Natural killer cell treated with Interleukin-12 subunit alpha and Interleukin-12 subunit beta and Interleukin-15 and Interleukin-18, amount 100 ng/mL, for 72 hours (primary cell): ENCODE data around the gene BCS1L. TPM values are rescaled to one million over a fixed set of nuclear protein-coding genes. Genes with fewer than 3 reads are reported as not detected.

ENCODE experiments used
- ATAC-seq, 2 donors: fragments of 150-1000 bp; cut with Tn5 transposase in 1 of 2; sonication (Bioruptor Pico), chemical (Tn5 transposase) in 1 of 2; 2 replicates each; pipeline ENCODE4 v1.10.0; 2021
- DNase-seq: peaks from one replicate; pipeline ENCODE4 v3.0.0; 2022; ENCODE audit warnings: low spot score
- H3K27ac Mint-ChIP-seq, 2 donors: 1 replicate in 1 of 2; 2 replicates in 1 of 2; pipeline ENCODE4 v1.8.0; 2022; ENCODE audit warnings: mixed read lengths in 2 of 2, mild to moderate bottlenecking in 1 of 2, moderate library complexity in 1 of 2
- H3K27me3 Mint-ChIP-seq, 2 donors: 1 replicate in 1 of 2; 2 replicates in 1 of 2; pipeline ENCODE4 v1.8.0; 2022; ENCODE audit warnings: mixed read lengths in 2 of 2
- H3K36me3 Mint-ChIP-seq: one replicate; pipeline ENCODE4 v1.8.0; 2022; ENCODE audit warnings: mixed read lengths
- H3K4me1 Mint-ChIP-seq, 2 donors: 1 replicate in 1 of 2; 2 replicates in 1 of 2; pipeline ENCODE4 v1.8.0; 2022; ENCODE audit warnings: low read depth in 2 of 2, mixed read lengths in 2 of 2, mild to moderate bottlenecking in 1 of 2
- H3K4me3 Mint-ChIP-seq: one replicate; pipeline ENCODE4 v1.8.0; 2022; ENCODE audit warnings: mixed read lengths
- H3K9me3 Mint-ChIP-seq: 2 replicates; pipeline ENCODE4 v1.8.0; 2022; ENCODE audit warnings: mixed read lengths
- total RNA-seq, 2 donors: library from RNA; stranded (reverse); gene quantifications; one replicate each; pipeline ENCODE4 v1.2.3, GENCODE V29; 2022

The BCS1L gene
- total RNA-seq, 2 donors from 2014 or later: 54.0 to 91.3 TPM

- H3K36me3 Mint-ChIP-seq: peaks cover 7% of the 10 kb centered on the region
Observed at GRCh38 chr2:218643751-218644310, 15.7 kb upstream of the BCS1L start.

GRCh38 chr2:218644721-218645120 lies 14.8 kb upstream of the BCS1L start:
- ATAC-seq (no peak), DNase-seq (no peak)
- Mint-ChIP-seq H3K4me1 (peaks cover 0 to 4% of the 10 kb centered on the region in 2 donors), H3K27me3 (no peaks in the 10 kb centered on the region), H3K9me3 (no peaks in the 10 kb centered on the region), H3K27ac (no peak overlapping the region), H3K4me3 (no peak overlapping the region), H3K36me3 (peaks cover 7% of the 10 kb centered on the region)

More at GRCh38 chr2:218643751-218644310, 15.7 kb upstream of the BCS1L start:
- Mint-ChIP-seq H3K4me1 (peaks cover 0 to 4% of the 10 kb centered on the region in 2 donors), H3K9me3 (no peaks in the 10 kb centered on the region), H3K27me3 (no peaks in the 10 kb centered on the region), H3K27ac (no peak overlapping the region), H3K4me3 (no peak overlapping the region)
- no peak for ATAC-seq
- DNase-seq: no peak

GRCh38 chr2:218645126-218645525 lies 14.4 kb upstream of the BCS1L start:
- DNase-seq: no peak
- Mint-ChIP-seq H3K4me3 (no peak overlapping the region), H3K27ac (no peak overlapping the region), H3K9me3 (no peaks in the 10 kb centered on the region), H3K4me1 (peaks cover 0 to 4% of the 10 kb centered on the region in 2 donors), H3K36me3 (peaks cover 7% of the 10 kb centered on the region), H3K27me3 (no peaks in the 10 kb centered on the region)
- ATAC-seq: no peak

DNA sequence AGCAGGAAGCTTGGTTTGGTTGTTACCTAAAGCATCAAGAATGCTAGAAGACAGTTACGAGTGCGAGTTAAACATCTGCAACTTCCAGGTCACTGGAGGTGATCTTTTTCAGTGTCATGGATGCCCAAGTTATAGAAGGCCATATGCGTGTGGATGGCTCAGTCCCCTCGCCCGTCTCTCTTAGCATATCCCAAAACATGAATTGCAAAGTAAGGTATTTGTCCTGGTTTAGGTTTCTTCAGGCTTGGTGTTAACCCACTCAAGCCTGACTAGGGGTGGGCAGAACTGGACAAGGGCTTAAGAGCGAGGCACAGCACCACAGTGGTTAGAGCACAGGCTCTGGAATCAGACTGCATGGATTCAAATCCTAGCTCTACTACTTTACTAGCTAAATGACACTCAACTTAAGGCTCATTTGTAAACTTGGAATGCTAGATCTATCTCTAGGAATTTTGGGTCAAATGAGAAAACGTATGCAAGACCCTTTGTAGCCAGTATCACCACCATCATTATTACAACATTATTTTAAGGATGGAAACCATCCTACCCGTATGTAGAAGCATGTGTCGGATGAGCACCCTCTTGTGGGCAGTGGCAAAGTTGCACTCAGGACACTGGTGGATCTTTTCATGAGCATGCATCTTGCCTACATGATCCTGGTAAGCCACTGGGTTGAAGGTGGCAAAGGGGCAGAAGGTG lies 11.2 kb upstream of the BCS1L start:
- Mint-ChIP-seq H3K36me3 (peaks cover 12% of the 10 kb centered on the region), H3K9me3 (no peaks in the 10 kb centered on the region), H3K4me3 (no peak overlapping the region), H3K27ac (no peak overlapping the region), H3K4me1 (peaks cover 0 to 7% of the 10 kb centered on the region in 2 donors), H3K27me3 (no peaks in the 10 kb centered on the region)
- peak; percentile 40 to 69 for ATAC-seq
- no peak for DNase-seq

DNA sequence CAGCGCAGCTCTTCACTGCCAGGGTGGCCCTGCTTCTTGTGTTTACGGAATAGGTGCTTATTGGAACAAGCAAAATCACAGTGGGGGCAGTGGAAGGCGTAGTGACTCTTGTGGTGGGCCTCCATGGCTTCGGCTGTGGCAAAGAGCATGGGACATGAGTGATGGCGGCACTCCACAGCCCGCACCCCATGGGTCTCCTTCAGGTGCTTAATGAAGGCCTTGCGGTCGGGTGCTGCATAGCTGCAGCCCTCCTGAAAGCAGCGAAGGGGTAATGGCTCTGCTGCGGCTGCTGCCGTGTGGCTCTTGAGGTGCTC lies 10.7 kb upstream of the BCS1L start:
- no peaks in the 10 kb centered on the region for H3K9me3 Mint-ChIP-seq
- H3K4me1 Mint-ChIP-seq: peaks cover 0 to 7% of the 10 kb centered on the region in 2 donors
- no peak overlapping the region for H3K27ac Mint-ChIP-seq
- no peaks in the 10 kb centered on the region for H3K27me3 Mint-ChIP-seq
- DNase-seq (no peak), ATAC-seq (peak; percentile 14 to 53)
- peaks cover 12% of the 10 kb centered on the region for H3K36me3 Mint-ChIP-seq
- H3K4me3 Mint-ChIP-seq: no peak overlapping the region

GRCh38 chr2:218655751-218656150 lies 3.7 kb upstream of the BCS1L start:
- Mint-ChIP-seq H3K9me3 (no peaks in the 10 kb centered on the region), H3K36me3 (peaks cover 10% of the 10 kb centered on the region), H3K4me1 (peaks cover 27 to 33% of the 10 kb centered on the region in 2 donors), H3K4me3 (no peak overlapping the region), H3K27me3 (no peaks in the 10 kb centered on the region), H3K27ac (no peak overlapping the region)
- DNase-seq (no peak), ATAC-seq (no peak)

DNA sequence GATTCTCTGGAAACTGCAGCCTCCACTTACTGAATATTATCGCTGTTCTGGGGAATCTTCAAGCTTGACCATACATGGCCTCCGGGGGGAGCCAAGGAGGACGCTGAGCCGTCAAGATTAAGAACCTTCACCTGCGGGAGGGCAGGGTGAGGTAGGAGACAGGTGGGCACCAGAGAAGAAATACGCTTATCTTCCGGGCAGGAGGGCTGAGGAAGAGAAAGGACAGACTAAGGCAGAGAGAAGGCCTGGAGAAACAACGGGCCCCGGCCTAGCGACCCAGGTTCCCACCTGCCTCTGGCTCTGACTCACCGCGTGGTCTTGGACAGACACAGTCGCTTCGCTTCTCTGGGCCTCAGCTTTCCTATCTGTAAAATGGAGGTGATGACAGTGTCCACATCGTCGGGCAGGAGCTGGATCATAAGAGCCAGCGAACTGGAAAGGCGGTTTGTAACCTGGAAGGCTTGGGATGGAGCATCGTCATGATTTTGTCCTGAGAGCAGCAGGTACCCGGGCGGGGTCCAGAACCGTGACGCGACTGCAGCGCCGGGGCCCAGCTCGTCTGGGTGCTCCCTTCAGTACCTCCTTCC lies 719 bp upstream of the BCS1L start:
- no peak for DNase-seq
- H3K36me3 Mint-ChIP-seq: peaks cover 16% of the 10 kb centered on the region
- peaks cover 32 to 36% of the 10 kb centered on the region in 2 donors for H3K4me1 Mint-ChIP-seq
- no peaks in the 10 kb centered on the region for H3K27me3 Mint-ChIP-seq
- peak overlapping the region; percentile 93 for H3K4me3 Mint-ChIP-seq
- H3K27ac Mint-ChIP-seq: peak overlapping the region; percentile 58 to 84
- no peaks in the 10 kb centered on the region for H3K9me3 Mint-ChIP-seq
- ATAC-seq: peak; percentile 50

DNA sequence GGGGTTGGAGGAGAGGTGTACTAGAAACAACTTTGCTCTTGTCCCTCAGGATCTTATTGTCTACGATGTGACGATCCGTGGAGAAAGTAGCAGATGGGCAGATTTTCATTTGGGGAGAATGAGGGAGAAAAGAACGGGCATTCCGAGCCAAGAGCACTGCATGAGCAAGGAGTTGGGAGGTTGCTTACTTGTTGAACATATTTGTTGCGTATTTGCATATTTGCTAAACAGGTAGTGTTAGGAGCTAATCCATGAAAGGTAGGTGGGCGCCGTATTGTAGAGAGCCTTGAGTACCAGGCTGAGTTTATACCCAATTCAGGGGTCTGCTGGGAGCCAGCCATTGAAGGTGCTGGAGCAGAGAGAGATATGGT lies 490 bp downstream of the BCS1L start:
- H3K9me3 Mint-ChIP-seq: no peaks in the 10 kb centered on the region
- H3K27ac Mint-ChIP-seq: peak overlapping the region; percentile 58 to 84
- no peaks in the 10 kb centered on the region for H3K27me3 Mint-ChIP-seq
- DNase-seq (no peak), ATAC-seq (no peak)
- H3K4me3 Mint-ChIP-seq: peak overlapping the region; percentile 93
- H3K36me3 Mint-ChIP-seq: peaks cover 16% of the 10 kb centered on the region
- peaks cover 32 to 36% of the 10 kb centered on the region in 2 donors for H3K4me1 Mint-ChIP-seq

GRCh38 chr2:218662377-218662776 lies 2.9 kb downstream of the BCS1L start:
- no peak for ATAC-seq
- DNase-seq: no peak
- Mint-ChIP-seq H3K9me3 (no peaks in the 10 kb centered on the region), H3K4me1 (peaks cover 26 to 29% of the 10 kb centered on the region in 2 donors), H3K27ac (no peak overlapping the region), H3K4me3 (no peak overlapping the region), H3K27me3 (no peaks in the 10 kb centered on the region), H3K36me3 (peaks cover 19% of the 10 kb centered on the region)

GRCh38 chr2:218662827-218663226 lies 3.3 kb downstream of the BCS1L start:
- DNase-seq (no peak), ATAC-seq (no peak)
- Mint-ChIP-seq H3K9me3 (no peaks in the 10 kb centered on the region), H3K27me3 (no peaks in the 10 kb centered on the region), H3K36me3 (peaks cover 15% of the 10 kb centered on the region), H3K4me3 (no peak overlapping the region), H3K27ac (peak overlapping the region in 1 of 2 donors; percentile 5), H3K4me1 (peaks cover 22 to 25% of the 10 kb centered on the region in 2 donors)

DNA sequence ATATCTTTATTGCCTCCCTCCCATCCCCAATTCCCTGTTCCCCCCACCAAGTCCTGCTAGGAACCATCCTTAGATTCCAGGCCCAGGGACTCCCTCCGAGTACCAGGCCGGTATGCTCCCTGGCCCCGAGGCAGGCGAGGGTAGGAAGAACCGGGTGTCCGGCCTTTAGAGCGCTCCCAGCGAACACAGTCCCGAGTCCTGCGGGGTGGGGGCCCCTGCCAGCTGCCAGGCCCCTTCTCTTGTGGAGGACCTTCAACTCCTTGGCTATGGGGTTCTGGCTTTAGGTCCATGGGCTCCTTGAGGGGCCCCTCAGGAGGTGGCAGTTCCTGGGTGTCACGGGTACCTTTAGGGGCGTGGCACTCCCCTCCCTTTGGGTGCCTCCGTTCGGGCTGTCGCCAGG lies 4.4 kb downstream of the BCS1L start:
- H3K4me3 Mint-ChIP-seq: no peak overlapping the region
- H3K9me3 Mint-ChIP-seq: no peaks in the 10 kb centered on the region
- H3K27me3 Mint-ChIP-seq: no peaks in the 10 kb centered on the region
- no peak overlapping the region for H3K27ac Mint-ChIP-seq
- ATAC-seq: no peak
- DNase-seq: no peak
- H3K36me3 Mint-ChIP-seq: peaks cover 14% of the 10 kb centered on the region
- H3K4me1 Mint-ChIP-seq: peaks cover 18 to 19% of the 10 kb centered on the region in 2 donors

- H3K27me3 Mint-ChIP-seq: no peaks in the 10 kb centered on the region
- DNase-seq (no peak), ATAC-seq (no peak)
- no peak overlapping the region for H3K27ac Mint-ChIP-seq
- H3K4me1 Mint-ChIP-seq: peaks cover 15 to 16% of the 10 kb centered on the region in 2 donors
- H3K4me3 Mint-ChIP-seq: no peak overlapping the region
- no peaks in the 10 kb centered on the region for H3K9me3 Mint-ChIP-seq
- H3K36me3 Mint-ChIP-seq: peaks cover 14% of the 10 kb centered on the region
Observed at GRCh38 chr2:218664653-218665052, 5.2 kb downstream of the BCS1L start.

DNA sequence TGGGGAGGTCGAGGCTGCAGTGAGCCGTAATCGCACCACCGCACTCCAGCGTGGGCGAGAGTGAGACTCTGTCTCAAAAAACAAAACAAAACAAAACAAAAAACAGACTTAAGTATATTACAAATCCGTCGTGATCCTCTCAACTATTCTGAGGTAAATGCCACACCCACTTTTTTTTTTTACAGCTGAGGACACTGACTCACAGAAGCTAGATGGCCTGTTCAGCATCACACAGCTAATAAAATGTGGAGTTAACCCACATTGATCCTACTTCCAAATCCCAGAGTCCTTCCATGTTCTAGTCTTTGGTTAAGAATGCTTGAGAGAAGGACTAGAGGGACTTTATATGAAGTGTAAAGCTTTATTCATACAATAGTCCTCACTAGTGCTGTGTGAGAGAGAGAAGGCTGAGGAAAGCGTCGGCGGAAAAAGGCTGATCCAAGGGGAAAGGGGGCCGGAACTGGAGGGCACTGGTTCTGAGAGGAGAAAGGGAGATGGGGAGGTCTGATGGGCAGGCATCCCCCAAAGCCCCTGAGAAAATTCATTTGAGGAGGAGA lies 11.7 kb downstream of the BCS1L start:
- ATAC-seq (no peak), DNase-seq (no peak)
- no peaks in the 10 kb centered on the region for H3K36me3 Mint-ChIP-seq
- H3K27me3 Mint-ChIP-seq: no peaks in the 10 kb centered on the region
- H3K4me3 Mint-ChIP-seq: peak overlapping the region; percentile 96
- H3K27ac Mint-ChIP-seq: peak overlapping the region; percentile 95 to 99
- H3K4me1 Mint-ChIP-seq: peaks cover 18 to 19% of the 10 kb centered on the region in 2 donors
- no peaks in the 10 kb centered on the region for H3K9me3 Mint-ChIP-seq
